Breast epithelium (tissue), 3 donors: ENCODE data around the gene LRP2.

Source experiments
- POLR2A ChIP-seq: fragments of 450-650 bp; IDR thresholded peaks from one replicate; pipeline ENCODE4 v1.6.1; 2016; ENCODE audit warnings: antibody characterized with exemption, mild to moderate bottlenecking, moderate library complexity
- TF ChIP-seq, protein P1 (sequence below), 3 donors: fragments of 450-650 bp; IDR thresholded peaks; one replicate each; pipeline ENCODE4 v1.5.1; 2016 to 2017; ENCODE audit warnings: antibody characterized with exemption in 3 of 3, mild to moderate bottlenecking in 3 of 3, moderate library complexity in 3 of 3

DNA sequence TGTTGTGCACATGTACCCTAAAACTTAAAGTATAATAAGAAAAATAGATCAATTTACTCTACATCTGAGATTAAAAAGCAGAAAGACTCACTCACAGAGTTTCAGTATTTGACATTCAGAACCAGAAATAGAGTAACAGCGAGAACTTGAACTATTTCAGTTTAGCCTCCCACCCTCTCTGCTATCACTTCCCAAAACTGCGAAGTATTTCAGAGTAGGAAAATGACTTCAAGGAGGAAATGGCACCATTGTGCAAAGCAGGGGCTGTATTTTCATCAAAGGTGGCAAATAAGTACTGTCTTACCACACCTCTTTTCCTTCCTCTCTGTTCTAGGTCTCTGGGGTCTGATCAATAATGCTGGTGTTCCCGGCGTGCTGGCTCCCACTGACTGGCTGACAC lies 279.3 kb downstream of the LRP2 start:
- TF ChIP-seq, protein P1, sequence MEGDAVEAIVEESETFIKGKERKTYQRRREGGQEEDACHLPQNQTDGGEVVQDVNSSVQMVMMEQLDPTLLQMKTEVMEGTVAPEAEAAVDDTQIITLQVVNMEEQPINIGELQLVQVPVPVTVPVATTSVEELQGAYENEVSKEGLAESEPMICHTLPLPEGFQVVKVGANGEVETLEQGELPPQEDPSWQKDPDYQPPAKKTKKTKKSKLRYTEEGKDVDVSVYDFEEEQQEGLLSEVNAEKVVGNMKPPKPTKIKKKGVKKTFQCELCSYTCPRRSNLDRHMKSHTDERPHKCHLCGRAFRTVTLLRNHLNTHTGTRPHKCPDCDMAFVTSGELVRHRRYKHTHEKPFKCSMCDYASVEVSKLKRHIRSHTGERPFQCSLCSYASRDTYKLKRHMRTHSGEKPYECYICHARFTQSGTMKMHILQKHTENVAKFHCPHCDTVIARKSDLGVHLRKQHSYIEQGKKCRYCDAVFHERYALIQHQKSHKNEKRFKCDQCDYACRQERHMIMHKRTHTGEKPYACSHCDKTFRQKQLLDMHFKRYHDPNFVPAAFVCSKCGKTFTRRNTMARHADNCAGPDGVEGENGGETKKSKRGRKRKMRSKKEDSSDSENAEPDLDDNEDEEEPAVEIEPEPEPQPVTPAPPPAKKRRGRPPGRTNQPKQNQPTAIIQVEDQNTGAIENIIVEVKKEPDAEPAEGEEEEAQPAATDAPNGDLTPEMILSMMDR (IDR thresholded peaks at IDR 0.05), result no peak
- TF ChIP-seq POLR2A, result no peak
